Activated CD4-positive, alpha-beta memory T cell treated with anti-CD3 and anti-CD28 coated beads for 36 hours (primary cell): ENCODE results near the gene SOX13. TPM values are rescaled to one million over a fixed set of nuclear protein-coding genes. Genes with fewer than 3 reads are reported as not detected.

Experiments
- CTCF ChIA-PET: fragments of 350-600 bp; sonication (Branson Sonifier 250); formaldehyde crosslinking; loops from one replicate; lab custom pipeline; 2021; ENCODE audit warnings: antibody characterized with exemption, inconsistent platforms; lab: Charles Lee
- POLR2A ChIA-PET: fragments of 350-600 bp; sonication (Branson Sonifier 250); formaldehyde crosslinking; loops from one replicate; lab custom pipeline; 2021; ENCODE audit warnings: antibody characterized with exemption; lab: Charles Lee
- DNase-seq: peaks from one replicate; pipeline ENCODE4 v3.0.0-alpha.2; 2020
- H3K27ac Mint-ChIP-seq: one replicate; pipeline ENCODE4 v1.8.0; 2021; ENCODE audit warnings: mixed read lengths
- H3K27me3 Mint-ChIP-seq: one replicate; pipeline ENCODE4 v1.8.0; 2021; ENCODE audit warnings: mixed read lengths
- H3K36me3 Mint-ChIP-seq: one replicate; pipeline ENCODE4 v1.8.0; 2021; ENCODE audit warnings: mixed read lengths
- H3K4me1 Mint-ChIP-seq: one replicate; pipeline ENCODE4 v1.8.0; 2021; ENCODE audit warnings: low read depth, mixed read lengths
- H3K4me3 Mint-ChIP-seq: one replicate; pipeline ENCODE4 v1.8.0; 2021; ENCODE audit warnings: mild to moderate bottlenecking, mixed read lengths
- H3K9me3 Mint-ChIP-seq: one replicate; pipeline ENCODE4 v1.8.0; 2021; ENCODE audit warnings: mixed read lengths
- intact Hi-C: fragments of 100-400 bp; cut with micrococcal nuclease; formaldehyde crosslinking; loops from one replicate; pipeline ENCODE4 v1.15.1; 2023
- total RNA-seq, 2 experiments: library from RNA; stranded (reverse); gene quantifications; one replicate each; pipeline ENCODE4 v1.2.3, GENCODE V29; 2021

SOX13 gene
- total RNA-seq, 2 experiments from 2014 or later, result 4.6 to 5.8 TPM

- Mint-ChIP-seq H3K4me1 (no peaks in the 10 kb centered on the region), H3K27me3 (no peaks in the 10 kb centered on the region), H3K36me3 (no peaks in the 10 kb centered on the region), H3K9me3 (no peaks in the 10 kb centered on the region), H3K4me3 (no peak overlapping the region), H3K27ac (no peak overlapping the region)
- ChIA-PET CTCF (no interaction called here), POLR2A (no interaction called here)
- intact Hi-C loops, result no loop called here
- no peak for DNase-seq
Measured at GRCh38 chr1:204116539-204116938, 43.6 kb downstream of the SOX13 start.

GRCh38 chr1:204121840-204122555 is 49.1 kb downstream of the SOX13 start:
- intact Hi-C loops, result loop anchor here (10.0 kb wide), 1 partner anchor 47 kb away; the partner anchor contains the start of gene SOX13
- Mint-ChIP-seq H3K9me3 (no peaks in the 10 kb centered on the region), H3K27me3 (no peaks in the 10 kb centered on the region), H3K27ac (no peak overlapping the region), H3K4me1 (no peaks in the 10 kb centered on the region), H3K4me3 (no peak overlapping the region), H3K36me3 (no peaks in the 10 kb centered on the region)
- ChIA-PET CTCF (no interaction called here), POLR2A (no interaction called here)
- no peak for DNase-seq

DNA sequence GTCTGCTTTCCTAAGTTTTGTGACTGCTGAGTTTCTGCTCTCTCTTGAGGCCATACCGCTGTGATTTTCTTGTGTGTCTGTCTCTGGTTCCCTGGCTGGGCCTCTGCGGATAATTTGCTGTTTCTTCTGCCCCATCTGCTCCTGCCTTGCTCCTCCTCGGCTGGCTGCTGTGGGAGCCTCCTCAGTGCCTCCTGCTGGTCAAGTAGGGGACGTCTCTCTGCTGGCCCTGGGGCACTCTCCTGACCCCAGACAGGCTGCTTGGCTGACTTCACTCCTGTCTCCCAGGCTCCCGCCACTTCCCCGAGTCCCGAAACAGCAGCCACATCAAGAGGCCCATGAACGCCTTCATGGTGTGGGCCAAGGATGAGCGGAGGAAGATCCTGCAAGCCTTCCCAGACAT is 50.5 kb downstream of the SOX13 start:
- POLR2A ChIA-PET, result no interaction called here
- Mint-ChIP-seq H3K4me1 (no peaks in the 10 kb centered on the region), H3K4me3 (no peak overlapping the region), H3K27ac (no peak overlapping the region), H3K27me3 (no peaks in the 10 kb centered on the region), H3K9me3 (no peaks in the 10 kb centered on the region), H3K36me3 (no peaks in the 10 kb centered on the region)
- CTCF ChIA-PET, result interaction anchor here (2.0 to 2.2 kb wide), 2 partner anchors 252 to 262 kb away, joined by 5 to 8 read pairs; partner anchors contain the start of gene SNRPE
- DNase-seq, result peak; percentile 28
- intact Hi-C loops, result loop anchor here (10.0 kb wide), 1 partner anchor 49 kb away; the partner anchor contains the start of gene SOX13

DNA sequence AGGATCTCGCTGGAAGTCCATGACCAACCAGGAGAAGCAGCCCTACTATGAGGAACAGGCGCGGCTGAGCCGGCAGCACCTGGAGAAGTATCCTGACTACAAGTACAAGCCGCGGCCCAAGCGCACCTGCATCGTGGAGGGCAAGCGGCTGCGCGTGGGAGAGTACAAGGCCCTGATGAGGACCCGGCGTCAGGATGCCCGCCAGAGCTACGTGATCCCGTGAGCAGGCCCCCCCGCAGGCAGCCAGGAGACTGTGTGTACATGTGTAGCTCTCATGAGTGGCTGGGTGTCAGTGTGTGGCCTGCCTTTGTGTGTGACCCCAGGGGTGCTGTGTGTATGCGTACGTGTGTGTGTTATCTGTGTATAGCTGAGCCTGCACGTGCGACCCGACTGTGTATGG is 51.7 kb downstream of the SOX13 start:
- intact Hi-C loops, result loop anchor here (10.0 kb wide), 1 partner anchor 50 kb away; the partner anchor contains the start of gene SOX13
- ChIA-PET POLR2A (no interaction called here), CTCF (interaction anchor here (2.0 to 2.2 kb wide), 2 partner anchors 253 to 264 kb away, joined by 5 to 8 read pairs; partner anchors contain the start of gene SNRPE)
- H3K9me3 Mint-ChIP-seq, result no peaks in the 10 kb centered on the region
- no peak overlapping the region for H3K27ac Mint-ChIP-seq
- H3K4me3 Mint-ChIP-seq, result no peak overlapping the region
- H3K27me3 Mint-ChIP-seq, result no peaks in the 10 kb centered on the region
- DNase-seq, result no peak
- H3K36me3 Mint-ChIP-seq, result no peaks in the 10 kb centered on the region
- H3K4me1 Mint-ChIP-seq, result peaks cover 7% of the 10 kb centered on the region

GRCh38 chr1:204125759-204126351 is 52.9 kb downstream of the SOX13 start:
- no peaks in the 10 kb centered on the region for H3K9me3 Mint-ChIP-seq
- intact Hi-C loops, result loop anchor here (10.0 kb wide), 1 partner anchor 51 kb away; the partner anchor contains the start of gene SOX13
- no peak overlapping the region for H3K27ac Mint-ChIP-seq
- no peaks in the 10 kb centered on the region for H3K27me3 Mint-ChIP-seq
- DNase-seq, result no peak
- H3K36me3 Mint-ChIP-seq, result no peaks in the 10 kb centered on the region
- peaks cover 7% of the 10 kb centered on the region for H3K4me1 Mint-ChIP-seq
- no peak overlapping the region for H3K4me3 Mint-ChIP-seq
- ChIA-PET POLR2A (no interaction called here), CTCF (no interaction called here)

GRCh38 chr1:204126386-204126785 is 53.5 kb downstream of the SOX13 start:
- Mint-ChIP-seq H3K9me3 (no peaks in the 10 kb centered on the region), H3K4me3 (no peak overlapping the region), H3K27me3 (no peaks in the 10 kb centered on the region), H3K27ac (no peak overlapping the region), H3K4me1 (peaks cover 7% of the 10 kb centered on the region), H3K36me3 (no peaks in the 10 kb centered on the region)
- intact Hi-C loops, result loop anchor here (10.0 kb wide), 1 partner anchor 52 kb away; the partner anchor contains the start of gene SOX13
- CTCF ChIA-PET, result no interaction called here
- POLR2A ChIA-PET, result no interaction called here
- no peak for DNase-seq

DNA sequence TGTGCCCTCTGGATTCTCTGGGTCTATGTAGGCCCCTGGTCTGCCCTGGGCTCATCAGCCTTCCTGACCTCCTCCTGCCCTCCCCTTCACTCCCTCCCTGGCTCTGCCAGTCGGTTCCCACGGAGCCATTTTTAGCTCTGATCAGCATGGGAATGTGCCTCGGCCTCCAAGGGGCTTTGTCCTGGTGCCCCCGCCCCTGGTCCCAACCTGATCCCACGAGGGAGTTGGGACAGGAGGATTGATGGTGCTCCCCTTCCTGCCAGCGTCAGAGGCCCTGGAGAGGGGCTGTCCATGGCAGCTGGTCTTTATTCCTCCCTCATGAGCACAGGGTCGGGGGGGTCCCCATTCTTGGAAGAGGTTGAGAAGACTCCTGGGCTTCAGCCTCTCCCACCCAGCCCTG is 54.0 kb downstream of the SOX13 start:
- DNase-seq, result no peak
- no peak overlapping the region for H3K27ac Mint-ChIP-seq
- no peaks in the 10 kb centered on the region for H3K27me3 Mint-ChIP-seq
- no peak overlapping the region for H3K4me3 Mint-ChIP-seq
- H3K4me1 Mint-ChIP-seq, result peaks cover 7% of the 10 kb centered on the region
- intact Hi-C loops, result loop anchor here (10.0 kb wide), 1 partner anchor 52 kb away; the partner anchor contains the start of gene SOX13
- ChIA-PET CTCF (interaction anchor here (1.3 to 2.8 kb wide), 6 partner anchors 31 to 272 kb away, joined by 3 to 58 read pairs (median 12); partner anchors contain the start of gene SNRPE), POLR2A (no interaction called here)
- H3K9me3 Mint-ChIP-seq, result no peaks in the 10 kb centered on the region
- H3K36me3 Mint-ChIP-seq, result no peaks in the 10 kb centered on the region

DNA sequence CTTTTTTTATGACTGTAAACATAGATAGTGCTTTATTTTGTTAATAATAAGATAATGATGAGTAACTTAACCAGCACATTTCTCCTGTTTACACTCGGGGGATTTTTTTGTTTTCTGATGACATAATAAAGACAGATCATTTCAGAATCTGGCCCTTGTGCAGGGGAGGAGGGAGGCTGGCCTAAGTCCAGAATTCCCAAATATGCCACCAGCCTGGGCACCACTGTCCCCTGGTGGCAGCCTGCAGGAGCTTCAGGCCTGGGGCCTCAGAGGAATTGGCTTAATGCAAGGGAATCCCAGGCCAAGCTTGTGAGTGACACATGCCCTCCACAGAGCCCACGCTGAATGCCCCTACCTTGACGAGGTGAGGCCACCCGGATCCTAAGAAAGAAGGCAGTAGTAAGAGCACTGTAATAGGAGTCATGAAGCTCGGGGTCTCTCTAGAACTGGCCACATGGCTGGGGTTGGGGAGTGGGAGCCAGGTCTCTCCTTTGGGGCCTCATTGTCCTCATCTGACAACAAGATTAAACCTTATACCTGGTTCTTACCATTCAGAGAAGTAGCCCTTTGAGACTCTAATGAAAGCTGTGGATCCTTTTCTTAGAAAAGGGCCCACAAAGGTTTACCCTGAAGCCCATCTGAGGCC is 54.8 kb downstream of the SOX13 start:
- H3K36me3 Mint-ChIP-seq, result no peaks in the 10 kb centered on the region
- ChIA-PET POLR2A (no interaction called here), CTCF (interaction anchor here (1.1 to 2.8 kb wide), 15 partner anchors 9 to 457 kb away, joined by 3 to 58 read pairs (median 6); partner anchors contain the start of genes GOLT1A, SNRPE and SOX13)
- H3K9me3 Mint-ChIP-seq, result no peaks in the 10 kb centered on the region
- peaks cover 7% of the 10 kb centered on the region for H3K4me1 Mint-ChIP-seq
- no peak overlapping the region for H3K4me3 Mint-ChIP-seq
- DNase-seq, result peak; percentile 49
- intact Hi-C loops, result loop anchor here (10.0 kb wide), 1 partner anchor 53 kb away; the partner anchor contains the start of gene SOX13
- H3K27me3 Mint-ChIP-seq, result no peaks in the 10 kb centered on the region
- no peak overlapping the region for H3K27ac Mint-ChIP-seq

DNA sequence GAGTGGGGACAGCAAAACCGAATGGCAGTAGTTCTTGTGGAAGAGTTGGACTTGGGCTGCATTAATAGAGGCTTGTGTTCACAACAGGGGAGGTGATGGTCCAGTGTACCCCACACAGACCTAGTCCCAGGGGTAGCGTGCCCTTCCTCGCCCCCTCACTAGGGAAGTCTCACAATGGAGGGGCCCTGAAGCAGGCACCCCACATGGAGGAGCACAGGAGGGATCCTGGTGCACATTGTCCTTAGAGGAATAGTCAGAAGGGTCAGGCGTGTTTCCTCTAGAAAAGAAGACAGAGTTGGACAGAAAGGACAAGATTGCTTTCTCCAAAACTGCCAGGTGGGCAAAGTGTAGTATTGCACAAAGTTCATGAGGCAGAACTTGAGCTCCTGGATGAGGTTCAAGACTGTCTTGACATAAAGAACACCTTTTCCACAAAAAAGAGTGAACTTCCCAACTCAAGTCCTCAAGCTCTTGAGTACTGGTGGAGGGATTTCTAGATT is 55.6 kb downstream of the SOX13 start:
- Mint-ChIP-seq H3K4me3 (no peak overlapping the region), H3K27me3 (no peaks in the 10 kb centered on the region), H3K9me3 (no peaks in the 10 kb centered on the region), H3K27ac (no peak overlapping the region), H3K4me1 (peaks cover 7% of the 10 kb centered on the region), H3K36me3 (no peaks in the 10 kb centered on the region)
- intact Hi-C loops, result loop anchor here (10.0 kb wide), 1 partner anchor 54 kb away; the partner anchor contains the start of gene SOX13
- POLR2A ChIA-PET, result interaction anchor here (1.4 kb wide), 1 partner anchor 267 kb away, joined by 5 read pairs; the partner anchor contains the start of gene SNRPE
- CTCF ChIA-PET, result interaction anchor here (0.6 to 2.8 kb wide), 40 partner anchors 8 to 788 kb away, joined by 3 to 58 read pairs (median 4); partner anchors contain the start of genes ETNK2, GOLT1A, SNRPE and SOX13
- DNase-seq, result no peak

- ChIA-PET POLR2A (interaction anchor here (0.6 to 1.4 kb wide), 2 partner anchors 258 to 268 kb away, joined by 3 to 5 read pairs; partner anchors contain the start of gene SNRPE), CTCF (interaction anchor here (0.6 to 2.8 kb wide), 48 partner anchors 8 to 789 kb away, joined by 3 to 58 read pairs (median 4); partner anchors contain the start of genes ETNK2, GOLT1A, SNRPE and SOX13)
- H3K4me3 Mint-ChIP-seq, result no peak overlapping the region
- peaks cover 7% of the 10 kb centered on the region for H3K4me1 Mint-ChIP-seq
- no peaks in the 10 kb centered on the region for H3K27me3 Mint-ChIP-seq
- no peak overlapping the region for H3K27ac Mint-ChIP-seq
- no peaks in the 10 kb centered on the region for H3K9me3 Mint-ChIP-seq
- intact Hi-C loops, result loop anchor here (1.0 to 10.0 kb wide), 2 partner anchors 54 to 268 kb away; partner anchors contain the start of genes SNRPE and SOX13
- no peaks in the 10 kb centered on the region for H3K36me3 Mint-ChIP-seq
- peak; percentile 76 for DNase-seq
Measured at GRCh38 chr1:204128964-204129896, 56.3 kb downstream of the SOX13 start.
